Thymus (tissue), 11 donors: ENCODE results near the gene PGC. TPM values are rescaled to one million over a fixed set of nuclear protein-coding genes. Genes with fewer than 3 reads are reported as not detected.
A peak's percentile ranks its signal among the peaks of the same experiment; 100 is the strongest.

Experiments used
- DNase-seq, 9 donors: peaks; one replicate each; pipeline ENCODE4 v3.0.0-alpha.2; 2013; ENCODE audit warnings: low spot score in 9 of 9, low read depth in 6 of 9, missing footprints in 1 of 9
- H3K27ac ChIP-seq, 2 donors: one replicate each; pipeline ENCODE4 v1.5.1; 2013; ENCODE audit warnings: control low read depth in 1 of 2, low read depth in 1 of 2, low read length in 1 of 2, mild to moderate bottlenecking in 1 of 2, moderate library complexity in 1 of 2
- H3K27me3 ChIP-seq, 2 donors: one replicate each; pipeline ENCODE4 v1.5.1; 2013; ENCODE audit warnings: low read length in 1 of 2; ENCODE audit not compliant: control insufficient read depth in 2 of 2, insufficient read depth in 1 of 2
- H3K36me3 ChIP-seq, 2 donors: one replicate each; pipeline ENCODE4 v1.5.1; 2013; ENCODE audit warnings: low read length in 1 of 2, mild to moderate bottlenecking in 1 of 2, moderate library complexity in 1 of 2; ENCODE audit not compliant: control insufficient read depth in 2 of 2, insufficient read depth in 2 of 2
- H3K4me1 ChIP-seq, 2 donors: one replicate each; pipeline ENCODE4 v1.5.1; 2013; ENCODE audit warnings: low read length in 2 of 2; ENCODE audit not compliant: control insufficient read depth in 2 of 2, insufficient read depth in 2 of 2
- H3K4me3 ChIP-seq, 2 donors: one replicate each; pipeline ENCODE4 v1.5.1; 2013; ENCODE audit warnings: low read length in 2 of 2, control low read depth in 1 of 2, mild to moderate bottlenecking in 1 of 2
- H3K9me3 ChIP-seq, 2 donors: one replicate each; pipeline ENCODE4 v1.5.1; 2013; ENCODE audit warnings: low read length in 1 of 2, mild to moderate bottlenecking in 1 of 2; ENCODE audit not compliant: control insufficient read depth in 2 of 2, insufficient read depth in 1 of 2
- WGBS: extraction: QIAGEN DNeasy Blood & Tissue Kit; methylation state at CpG from one replicate; pipeline ENCODE4 v1.1.7; 2013; 5-methylcytosine and 5-hydroxymethylcytosine counted together
- polyA plus RNA-seq: library from polyadenylated mRNA; stranded (reverse); fragments of 200-250 nt; gene quantifications from one replicate; pipeline ENCODE4 v1.2.3, GENCODE V29; 2013
- total RNA-seq: library from RNA; stranded (reverse); fragments of 120-200 nt; gene quantifications from one replicate; pipeline ENCODE4 v1.2.4, GENCODE V29; 2013
- donor health status: healthy.

The PGC gene
- total and polyA plus RNA-seq, 2 donors: 0.28 to 0.73 TPM

DNA sequence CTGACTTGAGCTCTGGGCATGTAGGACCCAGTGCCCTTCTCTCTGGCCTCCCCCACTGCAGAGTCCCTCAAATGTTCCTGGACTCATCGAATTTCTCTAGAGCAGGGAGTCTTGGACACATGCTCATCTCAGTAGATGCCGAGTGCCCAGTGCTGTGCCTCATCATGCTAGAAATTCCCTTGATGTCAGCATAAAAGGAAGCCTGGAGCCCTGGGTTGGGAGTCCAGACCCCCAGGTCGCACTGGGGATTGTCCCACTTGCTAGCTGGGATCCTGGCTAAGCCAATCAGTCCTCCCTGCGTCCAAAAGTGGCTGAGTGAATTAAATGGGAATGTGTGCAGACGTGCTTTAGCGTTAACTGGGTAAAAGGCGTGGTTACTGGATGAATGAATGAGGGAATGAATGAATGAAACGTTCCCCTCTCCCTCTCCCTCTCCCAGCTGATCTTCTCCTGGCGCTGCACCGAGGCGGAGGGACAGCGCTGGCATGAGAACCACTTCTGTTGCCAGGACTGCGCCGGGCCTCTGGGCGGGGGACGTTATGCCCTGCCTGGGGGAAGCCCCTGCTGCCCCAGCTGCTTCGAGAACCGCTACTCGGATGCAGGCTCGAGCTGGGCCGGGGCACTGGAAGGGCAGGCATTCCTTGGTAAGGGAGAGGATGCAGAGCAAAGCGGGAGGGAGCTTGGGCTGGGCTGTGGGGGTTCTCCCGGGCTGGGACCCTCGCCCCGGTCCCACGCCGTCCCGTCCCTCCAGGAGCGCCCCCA lies 38.7 kb upstream of the PGC start:
- H3K27me3 ChIP-seq: peaks cover 8 to 41% of the 10 kb centered on the region in 2 donors
- 51% methylated on average over 29 of the region's 29 CpGs for WGBS
- peak overlapping the region; percentile 37 to 92 for H3K4me3 ChIP-seq
- DNase-seq: no peak
- H3K36me3 ChIP-seq: peaks cover 0 to 21% of the 10 kb centered on the region in 2 donors
- no peak overlapping the region for H3K27ac ChIP-seq
- H3K9me3 ChIP-seq: peaks cover 0 to 4% of the 10 kb centered on the region in 2 donors
- peaks cover 14 to 34% of the 10 kb centered on the region in 2 donors for H3K4me1 ChIP-seq

DNA sequence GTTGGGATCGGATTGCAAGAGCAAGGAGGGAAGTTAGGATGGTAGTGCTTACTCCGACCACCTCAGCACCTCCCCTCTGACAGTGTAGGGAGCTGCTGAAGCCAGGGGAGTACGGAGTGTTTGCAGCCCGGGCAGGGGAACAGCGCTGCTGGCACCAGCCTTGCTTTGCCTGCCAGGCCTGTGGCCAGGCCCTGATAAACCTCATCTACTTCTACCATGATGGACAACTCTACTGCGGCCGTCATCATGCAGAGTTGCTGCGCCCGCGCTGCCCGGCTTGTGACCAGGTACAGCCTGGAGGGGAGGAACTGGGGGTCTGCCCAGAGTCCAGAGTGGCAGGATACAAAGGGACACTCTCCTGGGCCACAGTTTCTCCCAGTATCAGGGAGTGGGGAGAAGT lies 38.1 kb upstream of the PGC start:
- WGBS: 99% methylated on average over 11 of the region's 11 CpGs
- peaks cover 16 to 39% of the 10 kb centered on the region in 2 donors for H3K4me1 ChIP-seq
- peaks cover 13 to 47% of the 10 kb centered on the region in 2 donors for H3K27me3 ChIP-seq
- no peak overlapping the region for H3K27ac ChIP-seq
- peaks cover 0 to 15% of the 10 kb centered on the region in 2 donors for H3K36me3 ChIP-seq
- H3K9me3 ChIP-seq: peaks cover 0 to 4% of the 10 kb centered on the region in 2 donors
- no peak for DNase-seq
- H3K4me3 ChIP-seq: no peak overlapping the region

DNA sequence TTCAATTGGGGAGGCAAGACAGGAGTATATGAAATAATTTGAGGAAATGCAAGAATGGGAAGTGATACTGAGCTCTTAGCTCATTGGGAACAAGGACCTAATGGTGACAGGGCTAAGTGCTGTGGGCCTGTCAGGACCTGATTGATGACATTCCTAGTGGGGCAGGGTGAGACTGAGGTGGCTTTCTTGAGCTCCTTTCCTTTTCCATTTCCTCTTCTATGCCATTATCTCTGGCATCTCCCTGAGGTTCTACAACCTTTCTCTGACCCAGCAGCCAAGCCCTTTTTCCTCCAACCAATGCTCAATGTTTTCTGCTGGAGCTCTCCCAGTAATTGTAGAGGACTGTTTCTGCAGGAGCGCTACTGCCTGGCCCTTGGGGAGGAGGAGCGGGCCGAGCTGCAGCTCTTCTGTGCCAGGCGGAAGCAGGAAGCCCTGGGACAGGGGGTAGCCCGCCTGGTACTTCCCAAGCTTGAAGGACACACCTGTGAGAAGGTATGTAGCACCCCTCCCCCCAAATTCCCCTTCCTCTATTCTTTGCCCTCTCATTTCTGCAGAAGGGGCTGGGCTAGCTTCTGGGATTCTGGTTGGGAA lies 37.5 kb upstream of the PGC start:
- no peak overlapping the region for H3K4me3 ChIP-seq
- WGBS: 88% methylated on average over 5 of the region's 5 CpGs
- DNase-seq: no peak
- H3K36me3 ChIP-seq: peaks cover 0 to 9% of the 10 kb centered on the region in 2 donors
- H3K27me3 ChIP-seq: peaks cover 13 to 48% of the 10 kb centered on the region in 2 donors
- H3K4me1 ChIP-seq: peaks cover 16 to 40% of the 10 kb centered on the region in 2 donors
- peaks cover 0 to 4% of the 10 kb centered on the region in 2 donors for H3K9me3 ChIP-seq
- H3K27ac ChIP-seq: no peak overlapping the region

DNA sequence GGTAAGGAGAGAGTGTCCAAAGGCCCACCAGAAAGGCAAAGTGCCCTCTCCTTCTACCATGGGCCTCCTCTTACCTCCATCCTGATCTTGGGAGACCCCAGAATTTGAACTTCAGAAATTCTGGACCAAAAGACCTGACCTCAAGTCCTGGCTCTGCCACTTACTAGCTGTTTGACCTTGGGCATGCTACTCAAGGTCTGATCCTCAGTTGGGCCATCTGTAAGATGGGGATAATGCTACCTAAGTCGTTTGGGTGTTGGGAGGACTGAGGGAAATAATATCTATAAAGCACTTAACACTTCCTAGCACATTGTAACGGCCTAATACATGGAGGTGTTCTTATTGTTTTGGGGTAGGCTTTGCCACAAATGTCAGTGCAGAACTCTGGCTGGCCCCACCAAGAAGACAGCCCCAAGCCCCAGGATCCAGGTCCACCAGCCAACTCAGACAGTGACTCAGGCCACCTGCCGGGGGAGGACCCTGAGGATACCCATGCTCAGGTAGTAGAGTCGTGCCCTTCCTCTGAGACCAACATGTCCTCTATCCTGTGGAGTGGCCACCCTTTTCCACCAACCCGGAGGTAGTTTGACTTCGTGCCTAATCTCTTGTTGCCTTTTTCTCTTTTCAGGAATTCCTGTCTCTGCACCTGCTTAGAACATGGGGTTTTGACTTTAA lies 36.0 kb upstream of the PGC start:
- H3K36me3 ChIP-seq: no peaks in the 10 kb centered on the region
- 90% methylated on average over 6 of the region's 6 CpGs for WGBS
- DNase-seq: no peak
- peaks cover 0 to 4% of the 10 kb centered on the region in 2 donors for H3K9me3 ChIP-seq
- peaks cover 13 to 48% of the 10 kb centered on the region in 2 donors for H3K27me3 ChIP-seq
- no peak overlapping the region for H3K4me3 ChIP-seq
- no peak overlapping the region for H3K27ac ChIP-seq
- peaks cover 17 to 39% of the 10 kb centered on the region in 2 donors for H3K4me1 ChIP-seq

DNA sequence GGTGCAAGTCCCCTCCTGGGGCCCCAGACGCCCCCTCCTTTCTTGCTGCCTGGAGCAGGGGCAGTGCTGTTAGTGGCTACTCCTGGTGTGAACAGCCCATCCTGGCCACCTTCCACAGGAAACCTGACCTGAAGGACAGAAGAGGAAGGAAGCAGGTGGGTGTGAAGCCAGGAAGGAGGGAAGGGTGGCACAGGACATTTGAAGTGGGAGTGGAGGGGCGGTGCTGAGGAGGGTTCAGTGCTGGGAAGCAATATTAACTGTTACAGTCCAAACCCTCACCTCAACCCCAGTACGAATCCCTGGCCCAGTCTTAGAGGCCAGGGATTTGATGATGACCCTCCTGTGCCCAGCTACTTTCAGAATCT lies 34.2 kb upstream of the PGC start:
- Histone ChIP-seq H3K4me1 (peaks cover 17 to 39% of the 10 kb centered on the region in 2 donors), H3K9me3 (peaks cover 0 to 4% of the 10 kb centered on the region in 2 donors), H3K36me3 (peaks cover 0 to 4% of the 10 kb centered on the region in 2 donors), H3K27ac (no peak overlapping the region), H3K27me3 (peaks cover 13 to 48% of the 10 kb centered on the region in 2 donors), H3K4me3 (no peak overlapping the region)
- no peak for DNase-seq
- WGBS: 39% methylated on average over 3 of the region's 3 CpGs

DNA sequence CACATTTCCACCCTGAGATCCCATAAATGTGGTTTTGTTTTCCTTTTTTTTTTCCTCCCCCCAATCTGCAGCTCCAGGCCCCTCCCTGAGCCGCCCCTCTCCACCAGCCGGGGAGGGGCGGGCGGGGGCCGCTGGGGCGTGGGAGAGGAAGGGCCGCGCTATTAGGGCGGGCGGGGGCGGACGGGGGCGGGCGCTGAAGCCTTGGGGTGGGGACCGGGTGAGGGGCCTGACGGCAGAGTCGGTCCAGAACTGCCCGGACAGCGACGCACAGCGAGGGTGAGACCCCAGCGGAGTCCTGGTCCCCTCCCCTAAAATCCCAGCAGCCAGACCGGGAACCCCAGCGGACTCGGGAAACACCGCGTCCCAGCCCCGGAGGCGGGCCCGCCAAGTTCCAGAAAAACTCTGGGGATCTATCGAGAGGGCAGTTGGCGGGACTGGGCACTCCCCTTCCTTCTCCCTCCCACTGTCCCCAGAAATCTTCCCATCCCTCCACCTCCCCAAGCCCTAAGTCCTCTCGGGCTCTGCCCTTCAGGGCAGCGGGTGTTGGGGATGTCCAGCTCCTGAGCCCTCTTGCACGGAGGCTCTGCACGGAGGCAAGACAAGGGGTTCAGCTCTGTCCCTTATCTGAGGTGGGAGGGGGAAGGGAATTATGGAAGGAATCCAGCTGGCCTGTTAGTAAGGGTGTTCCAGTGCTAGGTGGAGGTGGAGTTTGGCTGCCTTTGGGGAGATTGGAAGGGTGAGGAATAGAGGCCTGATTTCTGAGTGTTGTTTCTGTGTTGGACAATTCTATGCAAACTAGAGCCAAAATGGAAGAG lies 33.6 kb upstream of the PGC start, which contains the start of gene PRICKLE4:
PRICKLE4 (plus strand) TSS at position 232 of the 815 bp plus-strand sequence. CDS start 2,692 bp downstream, outside the sequence.
- DNase-seq: no peak
- WGBS: 2% methylated on average over 36 of the region's 36 CpGs
- peaks cover 13 to 44% of the 10 kb centered on the region in 2 donors for H3K27me3 ChIP-seq
- peak within 1 kb of the TSS; percentile 61 to 80 for H3K4me3 ChIP-seq
- H3K36me3 ChIP-seq: peaks cover 0 to 4% of the 10 kb centered on the region in 2 donors
- peaks cover 11 to 33% of the 10 kb centered on the region in 2 donors for H3K4me1 ChIP-seq
- no peaks in the 10 kb centered on the region for H3K9me3 ChIP-seq
- peak within 1 kb of the TSS; percentile 26 to 34 for H3K27ac ChIP-seq

DNA sequence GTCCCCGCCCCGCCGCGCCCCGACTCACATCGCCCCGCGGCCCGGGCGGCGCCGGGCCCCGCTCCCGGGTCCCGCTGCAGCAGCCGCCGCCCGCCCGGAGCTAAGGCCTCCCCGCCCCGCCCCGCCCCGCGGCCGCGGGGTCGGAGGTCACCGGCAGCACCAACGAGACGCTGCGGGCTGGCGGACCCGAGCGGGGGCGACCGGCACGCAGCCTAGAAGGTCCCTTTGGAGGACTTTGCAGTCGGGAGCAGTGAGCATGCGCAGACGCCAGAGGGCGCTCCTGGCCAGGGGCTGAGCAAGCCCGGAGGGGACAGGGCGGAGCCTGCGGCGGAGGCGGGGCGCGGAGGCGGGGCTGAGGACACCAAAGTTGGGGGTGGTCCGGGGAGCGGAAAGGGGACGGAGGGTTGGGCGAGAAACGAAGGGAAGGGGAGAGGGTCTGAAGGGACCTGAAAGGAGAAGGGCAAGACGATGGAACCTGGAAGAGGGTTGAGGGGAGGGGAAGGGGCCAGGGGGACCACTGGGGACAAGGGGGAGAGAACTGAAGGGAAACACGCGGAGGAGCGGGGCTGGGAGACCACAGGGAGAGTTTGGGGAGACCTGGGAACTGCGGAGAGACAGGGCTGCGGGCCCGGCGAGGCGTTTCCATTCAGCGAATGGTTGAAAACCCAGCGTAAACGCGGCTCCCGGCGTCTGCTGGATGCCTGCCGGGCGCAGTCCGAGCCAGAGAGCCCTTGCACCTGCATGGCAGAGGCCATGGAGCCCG lies 32.8 kb upstream of the PGC start, which contains the start of gene FRS3:
FRS3 (minus strand) TSS at position 113 of the 763 bp plus-strand sequence. CDS start 2,913 bp downstream, outside the sequence.
- WGBS: under 1% methylated on average over 73 of the region's 73 CpGs
- H3K4me1 ChIP-seq: peaks cover 10 to 25% of the 10 kb centered on the region in 2 donors
- no peaks in the 10 kb centered on the region for H3K9me3 ChIP-seq
- peak; percentile 89 to 99 (median 96) for DNase-seq
- peaks cover 13 to 38% of the 10 kb centered on the region in 2 donors for H3K27me3 ChIP-seq
- H3K4me3 ChIP-seq: peak within 1 kb of the TSS; percentile 61 to 80
- peaks cover 6 to 11% of the 10 kb centered on the region in 2 donors for H3K36me3 ChIP-seq
- peak within 1 kb of the TSS; percentile 26 to 34 for H3K27ac ChIP-seq

DNA sequence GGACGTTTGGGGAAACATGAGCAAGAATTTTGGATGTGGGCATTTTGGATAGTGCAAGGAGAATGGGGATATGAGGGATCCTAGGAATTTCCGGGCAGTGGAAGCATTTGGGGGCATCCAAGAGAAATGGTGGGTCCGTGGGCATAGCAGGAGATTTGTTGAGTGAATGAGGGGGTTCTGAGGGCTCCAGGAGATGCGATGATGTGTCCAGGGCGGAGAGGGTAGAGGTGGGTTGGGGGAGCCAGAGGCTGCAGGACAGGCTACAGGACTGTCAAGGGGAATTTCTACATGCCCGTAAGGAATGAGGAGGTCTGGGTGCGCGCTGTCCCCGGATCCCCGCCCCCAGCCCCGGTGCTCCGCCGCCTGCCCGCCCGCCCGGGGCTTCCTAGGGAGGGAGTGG lies 32.1 kb upstream of the PGC start:
- peaks cover 9 to 17% of the 10 kb centered on the region in 2 donors for H3K36me3 ChIP-seq

More for the DNA sequence above, 32.1 kb upstream of the PGC start:
- Histone ChIP-seq H3K27me3 (peaks cover 13 to 35% of the 10 kb centered on the region in 2 donors), H3K9me3 (no peaks in the 10 kb centered on the region), H3K4me1 (peaks cover 10 to 21% of the 10 kb centered on the region in 2 donors), H3K27ac (no peak overlapping the region), H3K4me3 (peak overlapping the region; percentile 39 to 80)
- 11% methylated on average over 16 of the region's 16 CpGs for WGBS
- no peak for DNase-seq
